GM23248 (cell line): ENCODE data around the gene BBOX1. TPM values are rescaled to one million over a fixed set of nuclear protein-coding genes. Genes with fewer than 3 reads are reported as not detected.

Experiments
- DNase-seq: peaks from one replicate; pipeline ENCODE4 v3.0.0-alpha.2; 2015
- H2AFZ ChIP-seq: fragments of 200-600 bp; sonication (generic); 2 replicates; pipeline ENCODE4 v1.6.1; 2016; ENCODE audit warnings: antibody characterized with exemption
- H3F3A ChIP-seq: fragments of 200-600 bp; sonication (generic); 2 replicates; pipeline ENCODE4 v1.6.1; 2016; ENCODE audit warnings: mild to moderate bottlenecking, antibody characterized with exemption, mixed run types; ENCODE audit not compliant: insufficient read depth
- H3K27ac ChIP-seq: fragments of 200-600 bp; sonication (generic); 2 replicates; pipeline ENCODE4 v1.5.1; 2016; ENCODE audit warnings: mild to moderate bottlenecking
- H3K27me3 ChIP-seq: fragments of 200-600 bp; sonication (generic); replicated peaks from 2 replicates; pipeline ENCODE4 v1.6.1; 2016; ENCODE audit warnings: mild to moderate bottlenecking; ENCODE audit not compliant: insufficient read depth
- H3K36me3 ChIP-seq: fragments of 200-600 bp; sonication (generic); 2 replicates; pipeline ENCODE4 v1.6.1; 2016; ENCODE audit warnings: low read depth, mild to moderate bottlenecking
- H3K4me1 ChIP-seq: fragments of 200-600 bp; sonication (generic); 2 replicates; pipeline ENCODE4 v1.6.1; 2016; ENCODE audit warnings: mild to moderate bottlenecking; ENCODE audit not compliant: insufficient read depth
- H3K4me2 ChIP-seq: fragments of 200-600 bp; sonication (generic); one replicate; pipeline ENCODE4 v1.6.1; 2016; ENCODE audit warnings: mild to moderate bottlenecking; ENCODE audit not compliant: unreplicated experiment
- H3K4me3 ChIP-seq: fragments of 200-600 bp; sonication (generic); 2 replicates; pipeline ENCODE4 v1.5.1; 2016; ENCODE audit warnings: mild to moderate bottlenecking
- H3K79me2 ChIP-seq: fragments of 200-600 bp; sonication (generic); 2 replicates; pipeline ENCODE4 v1.6.1; 2016; ENCODE audit warnings: mild to moderate bottlenecking; ENCODE audit not compliant: insufficient read depth
- H3K9ac ChIP-seq: fragments of 200-600 bp; sonication (generic); 2 replicates; pipeline ENCODE4 v1.6.1; 2016; ENCODE audit warnings: mild to moderate bottlenecking
- H3K9me2 ChIP-seq: fragments of 200-600 bp; sonication (generic); 2 replicates; pipeline ENCODE4 v1.6.1; 2016; ENCODE audit warnings: mixed run types, mild to moderate bottlenecking, moderate library complexity; ENCODE audit not compliant: insufficient read depth
- H3K9me3 ChIP-seq: fragments of 200-600 bp; sonication (generic); one replicate; pipeline ENCODE4 v1.6.1; 2017; ENCODE audit warnings: low read depth
- H4K20me1 ChIP-seq: fragments of 200-600 bp; sonication (generic); 2 replicates; pipeline ENCODE4 v1.6.0; 2016; ENCODE audit not compliant: insufficient read depth
- EZH2 ChIP-seq: fragments of 200-600 bp; sonication (generic); IDR thresholded peaks from 2 replicates; pipeline ENCODE4 v1.6.1; 2018; ENCODE audit warnings: antibody characterized with exemption, mild to moderate bottlenecking; ENCODE audit not compliant: insufficient read depth, poor library complexity, severe bottlenecking
- EZH2phosphoT487 ChIP-seq: fragments of 200-600 bp; sonication (generic); IDR thresholded peaks from 2 replicates; pipeline ENCODE4 v1.6.1; 2018; ENCODE audit warnings: antibody characterized with exemption, moderate library complexity, mild to moderate bottlenecking, low read depth; ENCODE audit not compliant: insufficient read depth
- WGBS, 2 experiments: methylation state at CpG; one replicate each; pipeline ENCODE4 v1.1.6; 2015 to 2017; ENCODE audit warnings: low lambda C conversion rate in 2 of 2, low coverage in 1 of 2; ENCODE audit errors: missing lambda C conversion rate in 2 of 2; 5-methylcytosine and 5-hydroxymethylcytosine counted together
- in situ Hi-C: fragments of 300-500 bp; cut with MboI; formaldehyde crosslinking; loops from 2 replicates; pipeline ENCODE4 v1.15.0; 2020
- polyA plus RNA-seq: library from polyadenylated mRNA; unstranded; fragments of >200 nt; fragmentation: Nextera tagmentation; extraction: Ambion mirVana; gene quantifications from 2 replicates; pipeline ENCODE4 v1.2.1, GENCODE V29; 2016
- total RNA-seq: library from RNA; depleted of rRNA; stranded (reverse); fragments of >200 nt; shearing (Covaris generic); gene quantifications from 2 replicates; pipeline ENCODE4 v1.2.3, GENCODE V29; 2014

BBOX1 gene
- total and polyA plus RNA-seq, 2 experiments from 2014 or later = 0.23 TPM; not detected in 1

GRCh38 chr11:27081056-27081455, 40.4 kb downstream of the BBOX1 start:
- TF ChIP-seq EZH2 = no peak
- no peak for TF ChIP-seq EZH2phosphoT487
- no peaks in the 10 kb centered on the region; the same call in 1 of the 2 replicates for H3K9me2 ChIP-seq
- no peak overlapping the region for H2AFZ ChIP-seq
- H3K9ac ChIP-seq = no peak overlapping the region
- 0 out of 2 replicates have a peak, but pooled peaks cover 11% of the 10 kb centered on the region for H3F3A ChIP-seq
- no peaks in the 10 kb centered on the region for H3K9me3 ChIP-seq
- H3K4me2 ChIP-seq = no peak overlapping the region
- H3K4me1 ChIP-seq = peaks cover 10% of the 10 kb centered on the region
- H4K20me1 ChIP-seq = no peaks in the 10 kb centered on the region
- no peaks in the 10 kb centered on the region for H3K79me2 ChIP-seq
- peak; percentile 17 for DNase-seq
- H3K27me3 ChIP-seq = no peaks in the 10 kb centered on the region
- no peak overlapping the region for H3K4me3 ChIP-seq
- H3K36me3 ChIP-seq = no peaks in the 10 kb centered on the region
- in situ Hi-C loops = no loop called here
- H3K27ac ChIP-seq = no peak overlapping the region

- H3K4me2 ChIP-seq = no peak overlapping the region
- WGBS, 2 experiments = 80 to 92% methylated on average over 2 of the region's 2 CpGs
- H3F3A ChIP-seq = 0 out of 2 replicates have a peak, but pooled peaks cover 11% of the 10 kb centered on the region
- H3K4me3 ChIP-seq = no peak overlapping the region
- no peaks in the 10 kb centered on the region for H3K79me2 ChIP-seq
- DNase-seq = no peak
- H2AFZ ChIP-seq = no peak overlapping the region
- no peaks in the 10 kb centered on the region for H4K20me1 ChIP-seq
- H3K9me3 ChIP-seq = no peaks in the 10 kb centered on the region
- H3K9me2 ChIP-seq = no peaks in the 10 kb centered on the region; the same call in 1 of the 2 replicates
- no peak for TF ChIP-seq EZH2
- no peak for TF ChIP-seq EZH2phosphoT487
- H3K27me3 ChIP-seq = no peaks in the 10 kb centered on the region
- H3K27ac ChIP-seq = no peak overlapping the region
- no peaks in the 10 kb centered on the region for H3K36me3 ChIP-seq
- peaks cover 10% of the 10 kb centered on the region for H3K4me1 ChIP-seq
- no peak overlapping the region for H3K9ac ChIP-seq
- in situ Hi-C loops = no loop called here
Measured at GRCh38 chr11:27083241-27083640, 42.6 kb downstream of the BBOX1 start.

GRCh38 chr11:27083782-27084181, 43.2 kb downstream of the BBOX1 start:
- no peak for DNase-seq
- in situ Hi-C loops = no loop called here
- Histone ChIP-seq H3K79me2 (no peaks in the 10 kb centered on the region), H3K27ac (no peak overlapping the region), H3F3A (0 out of 2 replicates have a peak, but pooled peaks cover 11% of the 10 kb centered on the region), H3K9ac (no peak overlapping the region), H3K4me3 (no peak overlapping the region), H3K9me3 (no peaks in the 10 kb centered on the region), H3K36me3 (no peaks in the 10 kb centered on the region), H2AFZ (no peak overlapping the region), H3K27me3 (no peaks in the 10 kb centered on the region), H3K4me1 (peaks cover 10% of the 10 kb centered on the region), H3K4me2 (no peak overlapping the region), H4K20me1 (no peaks in the 10 kb centered on the region), H3K9me2 (no peaks in the 10 kb centered on the region; the same call in 1 of the 2 replicates)
- TF ChIP-seq EZH2phosphoT487 (no peak), EZH2 (no peak)

- H3K27me3 ChIP-seq = no peaks in the 10 kb centered on the region
- peak; percentile 40 for DNase-seq
- no peaks in the 10 kb centered on the region for H3K9me3 ChIP-seq
- no peak overlapping the region for H3K9ac ChIP-seq
- H4K20me1 ChIP-seq = no peaks in the 10 kb centered on the region
- H3K4me1 ChIP-seq = peaks cover 10% of the 10 kb centered on the region
- H3K27ac ChIP-seq = no peak overlapping the region
- H2AFZ ChIP-seq = no peak overlapping the region
- TF ChIP-seq EZH2 (no peak), EZH2phosphoT487 (no peak)
- no peaks in the 10 kb centered on the region for H3K79me2 ChIP-seq
- in situ Hi-C loops = no loop called here
- no peak overlapping the region for H3K4me3 ChIP-seq
- H3K9me2 ChIP-seq = no peaks in the 10 kb centered on the region; the same call in 1 of the 2 replicates
- H3F3A ChIP-seq = 0 out of 2 replicates have a peak, but pooled peaks cover 11% of the 10 kb centered on the region
- no peak overlapping the region for H3K4me2 ChIP-seq
- no peaks in the 10 kb centered on the region for H3K36me3 ChIP-seq
Measured at GRCh38 chr11:27084518-27084917, 43.9 kb downstream of the BBOX1 start.

GRCh38 chr11:27085111-27085510, 44.5 kb downstream of the BBOX1 start:
- no peak overlapping the region for H3K27ac ChIP-seq
- TF ChIP-seq EZH2phosphoT487 (no peak), EZH2 (no peak)
- 97 to 100% methylated on average over 1 of the region's 1 CpG for WGBS, 2 experiments

More at GRCh38 chr11:27085111-27085510, 44.5 kb downstream of the BBOX1 start:
- no peak overlapping the region for H3K4me3 ChIP-seq
- H3K79me2 ChIP-seq = no peaks in the 10 kb centered on the region
- no peak overlapping the region for H3K4me2 ChIP-seq
- peaks cover 10% of the 10 kb centered on the region for H3K4me1 ChIP-seq
- H3K9me2 ChIP-seq = no peaks in the 10 kb centered on the region; the same call in 1 of the 2 replicates
- no peaks in the 10 kb centered on the region for H4K20me1 ChIP-seq
- H3K9me3 ChIP-seq = no peaks in the 10 kb centered on the region
- in situ Hi-C loops = no loop called here
- no peaks in the 10 kb centered on the region for H3K27me3 ChIP-seq
- no peak overlapping the region for H2AFZ ChIP-seq
- H3K9ac ChIP-seq = no peak overlapping the region
- H3K36me3 ChIP-seq = no peaks in the 10 kb centered on the region
- no peak for DNase-seq
- H3F3A ChIP-seq = 0 out of 2 replicates have a peak, but pooled peaks cover 11% of the 10 kb centered on the region
